G401 (cell line): Measurements from ENCODE around the gene KIAA1217. TPM values are rescaled to one million over a fixed set of nuclear protein-coding genes. Genes with fewer than 3 reads are reported as not detected.

Source experiments
- DNase-seq: peaks from one replicate; pipeline ENCODE4 v3.0.0-alpha.2; 2015; ENCODE audit warnings: low spot score
- in situ Hi-C: cut with HindIII; loops from 2 replicates; pipeline ENCODE4 v1.10.0; 2016; ENCODE audit warnings: low sequenced_read_pairs, mixed read lengths
- total RNA-seq: library from RNA; depleted of rRNA; stranded (reverse); fragments of >200 nt; shearing (Covaris generic); gene quantifications from 2 replicates; pipeline ENCODE4 v1.2.3, GENCODE V29; 2014

KIAA1217 gene
- total RNA-seq, 1 experiment from 2014 or later: 2.1 TPM

DNA sequence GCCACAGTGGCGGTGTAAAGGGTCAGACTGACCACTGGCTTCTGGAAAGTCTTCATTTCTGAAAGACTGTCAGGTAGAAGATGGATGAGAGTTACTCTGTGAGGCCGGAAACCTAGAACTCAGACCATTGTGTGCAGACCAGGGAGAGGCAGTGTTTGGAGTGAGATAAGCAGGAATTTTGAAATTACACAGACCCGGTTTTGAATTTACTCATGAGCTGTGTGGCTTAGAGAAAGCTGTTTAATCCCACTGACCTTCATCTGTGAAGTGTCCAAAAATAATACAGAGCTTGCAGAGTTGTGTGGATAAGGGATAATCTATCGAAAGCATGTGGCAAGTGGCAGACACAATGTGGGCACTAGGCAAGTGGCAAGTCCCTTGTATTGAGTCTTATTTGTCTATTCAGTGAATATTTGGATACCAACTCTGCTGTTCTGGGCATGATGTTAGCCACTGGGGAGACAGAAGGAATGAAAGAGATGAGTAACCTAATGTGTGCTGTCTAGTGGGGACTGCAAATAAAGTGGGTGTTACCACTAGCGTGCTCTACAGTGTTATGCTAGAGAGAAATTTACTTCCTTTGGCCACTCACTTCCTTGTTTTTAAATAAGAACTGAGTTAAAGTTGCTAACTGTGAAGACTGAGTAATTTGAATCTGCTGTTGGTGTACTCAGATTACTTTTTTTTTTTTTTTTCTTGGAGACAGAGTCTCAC lies 69.4 kb downstream of the KIAA1217 start:
- in situ Hi-C loops: no loop called here
- no peak for DNase-seq

DNA sequence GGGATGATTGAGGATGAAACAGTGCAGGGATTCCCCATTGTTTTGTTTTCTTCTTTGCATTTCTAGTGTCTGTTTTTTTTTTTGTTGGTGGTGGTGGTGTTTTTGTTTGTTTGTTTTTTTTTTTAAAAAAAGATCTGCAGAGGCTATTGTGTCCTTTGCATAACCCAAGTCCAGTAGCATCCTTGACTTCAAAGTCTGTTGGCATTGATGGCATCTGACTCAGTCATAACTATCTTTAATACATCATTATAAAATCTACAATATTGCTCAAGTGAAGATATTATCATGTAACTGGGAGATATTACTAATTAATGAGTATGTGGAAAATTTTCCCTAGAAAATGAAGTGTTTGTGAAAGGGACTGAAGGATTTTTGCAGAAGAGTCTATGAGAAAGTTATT lies 70.2 kb downstream of the KIAA1217 start:
- in situ Hi-C loops: no loop called here
- no peak for DNase-seq

DNA sequence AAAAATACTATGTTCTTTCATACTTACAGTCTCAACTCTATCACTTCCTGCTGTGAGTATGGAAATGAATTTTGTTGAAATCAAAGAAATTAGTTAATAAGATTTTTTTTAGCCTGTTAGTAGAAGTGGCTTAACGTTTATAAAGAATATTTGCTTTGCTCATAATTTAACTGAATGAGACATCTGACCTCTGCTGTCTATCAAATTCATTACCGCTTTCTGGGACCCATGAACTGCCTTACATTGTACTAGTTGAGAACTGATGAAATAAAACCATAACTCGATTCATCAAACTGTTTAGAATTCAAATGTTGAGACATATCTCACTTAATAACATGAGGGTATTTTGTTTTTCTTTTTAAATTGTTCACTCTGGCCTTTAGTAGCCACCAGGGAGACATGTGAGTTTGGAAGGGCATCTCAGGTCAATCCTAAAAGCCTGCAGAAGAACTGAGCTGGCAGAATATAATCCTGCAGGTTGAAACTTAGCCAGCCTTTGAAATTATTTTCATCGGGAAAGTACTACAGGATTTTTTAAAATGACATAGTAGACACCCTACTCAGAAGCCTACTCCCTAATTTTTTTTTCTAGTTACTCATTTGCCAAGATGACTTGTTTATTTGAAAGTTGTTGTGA lies 78.7 kb downstream of the KIAA1217 start:
- no peak for DNase-seq
- in situ Hi-C loops: no loop called here

DNA sequence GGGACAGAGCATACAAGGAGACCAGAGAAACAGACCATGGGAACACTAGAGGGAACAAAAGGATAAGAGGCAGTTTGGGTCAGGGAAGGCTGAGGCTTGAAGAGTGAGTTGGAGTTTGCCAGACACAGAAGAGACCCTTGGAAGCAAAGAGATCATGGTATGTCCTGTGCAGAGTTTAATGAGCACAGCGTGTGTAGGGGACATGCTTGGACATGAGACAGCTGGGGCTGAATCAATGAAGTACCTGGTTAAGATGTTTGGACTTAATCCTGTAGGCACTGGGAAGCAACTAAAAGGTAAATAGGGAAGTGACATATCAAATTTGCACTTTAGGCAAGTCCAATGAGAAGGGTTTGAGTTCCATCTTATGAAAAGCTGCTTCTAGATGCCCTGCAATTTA lies 79.6 kb downstream of the KIAA1217 start:
- in situ Hi-C loops: no loop called here
- no peak for DNase-seq

DNA sequence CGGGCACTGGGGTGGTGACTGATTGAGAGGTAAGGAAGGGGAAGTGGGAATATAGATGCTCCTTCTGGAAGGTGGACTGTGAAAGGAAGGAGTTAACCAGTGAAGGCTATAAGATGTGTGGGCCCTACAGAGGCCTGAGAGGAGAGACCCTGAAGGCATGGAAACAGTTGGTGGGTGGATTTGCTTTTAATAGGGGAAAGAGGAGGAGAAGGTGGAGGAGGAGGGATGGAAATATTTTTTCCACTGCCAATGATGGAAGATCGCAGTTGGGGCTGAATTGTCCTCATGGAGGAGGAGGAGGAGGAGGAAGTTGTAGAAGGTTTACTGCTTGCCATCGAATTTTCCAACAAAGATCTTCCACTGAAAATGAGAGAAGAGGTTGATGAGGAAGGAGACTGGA lies 80.3 kb downstream of the KIAA1217 start:
- in situ Hi-C loops: no loop called here

DNA sequence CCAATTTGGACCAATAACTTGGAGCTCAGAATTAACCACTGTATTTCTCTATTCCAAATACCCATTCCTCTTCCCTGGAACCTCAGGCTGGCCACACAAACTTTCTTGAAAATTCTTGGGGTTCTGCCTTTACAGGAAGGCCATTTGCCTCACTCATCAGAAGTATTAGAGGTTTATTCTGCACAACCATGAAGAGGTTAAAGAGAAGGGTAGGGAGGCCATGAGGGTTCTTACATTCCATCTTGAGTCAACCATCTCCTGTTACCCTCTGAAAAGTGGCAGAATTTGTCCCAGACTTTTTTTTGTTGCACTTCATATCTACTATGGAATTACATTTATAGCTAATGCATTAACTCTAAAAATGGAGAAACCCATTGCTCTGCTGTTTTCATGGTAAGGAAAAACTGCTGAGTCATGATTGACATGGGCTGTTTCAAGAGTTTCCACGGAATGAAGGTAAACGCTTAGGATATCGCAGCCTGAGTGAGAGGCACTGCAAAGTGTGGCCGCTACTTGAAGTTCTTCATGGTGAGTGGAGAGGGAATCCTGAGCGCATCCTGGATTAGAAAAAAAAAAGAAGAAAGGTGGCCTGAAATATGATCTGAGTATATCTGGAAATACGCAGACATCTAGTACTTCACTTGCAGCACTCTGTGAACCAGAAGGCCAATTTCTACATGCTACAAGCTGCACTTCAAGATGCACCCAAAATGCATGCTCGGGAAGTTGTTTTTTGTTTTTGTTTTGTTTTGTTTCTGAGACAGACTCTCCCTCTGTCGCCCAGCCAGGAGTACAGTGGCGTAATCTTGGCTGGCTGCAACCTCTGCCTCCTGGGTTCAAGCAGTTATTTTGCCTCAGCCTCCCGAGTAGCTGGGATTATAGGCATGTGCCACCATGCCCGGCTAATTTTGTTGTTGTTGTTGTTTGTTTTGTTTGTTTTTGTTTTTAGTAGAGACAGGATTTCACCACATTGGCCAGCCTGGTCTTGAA lies 83.7 kb downstream of the KIAA1217 start:
- in situ Hi-C loops: no loop called here
- DNase-seq: no peak

More for the DNA sequence above, 80.3 kb downstream of the KIAA1217 start:
- no peak for DNase-seq

DNA sequence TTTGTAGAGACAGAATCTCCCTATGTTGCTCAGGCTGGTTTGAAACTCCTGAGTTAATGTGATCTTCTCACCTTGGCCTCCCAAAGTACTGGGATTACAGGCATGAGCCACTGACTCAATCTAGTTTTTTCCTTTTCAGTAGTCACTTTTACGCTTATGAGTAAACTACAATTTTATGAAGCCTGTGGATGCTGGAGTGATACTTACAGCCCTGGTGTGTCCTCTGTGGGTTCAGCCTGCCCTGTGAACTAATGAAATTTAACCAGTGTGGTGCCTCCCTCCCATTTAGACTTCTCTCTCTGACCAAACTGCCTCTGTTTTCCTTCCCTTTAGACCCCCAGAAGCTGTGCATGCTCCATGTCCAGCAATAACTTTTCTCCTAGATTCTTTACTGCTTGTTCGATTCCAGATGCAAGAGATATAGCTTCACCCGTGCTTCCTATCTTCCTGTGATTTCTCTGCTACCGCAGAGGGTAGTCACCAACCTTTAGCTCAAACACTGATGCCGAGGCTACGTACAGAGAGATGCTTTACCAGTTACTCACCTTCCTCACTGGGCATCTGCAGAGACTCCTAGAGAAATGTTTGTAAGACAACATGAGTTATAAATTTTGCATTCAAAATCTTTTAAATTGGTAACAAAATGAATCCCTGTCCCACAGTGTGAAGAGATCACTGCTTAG lies 90.8 kb downstream of the KIAA1217 start:
- in situ Hi-C loops: no loop called here
- no peak for DNase-seq

DNA sequence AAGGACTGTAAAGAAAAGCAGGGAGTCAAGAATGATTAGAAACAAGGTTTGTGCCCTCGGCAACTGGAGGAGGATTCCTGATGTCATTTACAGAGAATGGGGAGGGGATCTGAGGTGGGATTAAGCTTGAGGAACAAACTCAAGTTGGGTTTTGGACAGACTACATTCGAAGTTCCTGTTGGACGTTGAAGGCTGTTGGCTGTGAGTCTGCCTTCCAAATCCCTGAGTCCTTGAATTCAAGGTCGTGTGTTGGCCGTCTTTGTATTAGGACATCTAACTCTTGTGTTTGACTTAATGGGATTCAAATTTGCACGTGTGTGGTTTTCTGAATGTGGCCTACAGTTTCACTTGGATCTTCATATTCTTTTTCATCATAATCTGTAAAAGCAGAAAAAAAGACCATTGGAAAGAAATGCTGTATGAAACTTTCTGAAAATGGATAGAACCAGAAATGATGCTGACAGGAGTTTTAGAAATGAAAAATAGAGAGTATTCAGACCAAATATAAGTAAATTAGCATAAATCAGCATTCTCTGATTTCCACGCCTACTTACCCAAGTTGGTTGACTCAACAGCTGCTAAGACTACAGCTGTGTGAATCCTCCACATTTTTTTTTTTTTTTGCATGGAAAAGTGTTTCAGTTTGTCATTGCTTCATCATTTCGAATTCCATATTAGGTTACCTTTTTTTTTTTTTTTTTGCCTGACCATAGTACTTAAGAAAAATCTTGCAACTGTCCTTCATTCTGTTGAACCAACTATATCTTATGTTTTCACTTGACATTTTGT lies 94.8 kb downstream of the KIAA1217 start:
- no peak for DNase-seq
- in situ Hi-C loops: no loop called here

DNA sequence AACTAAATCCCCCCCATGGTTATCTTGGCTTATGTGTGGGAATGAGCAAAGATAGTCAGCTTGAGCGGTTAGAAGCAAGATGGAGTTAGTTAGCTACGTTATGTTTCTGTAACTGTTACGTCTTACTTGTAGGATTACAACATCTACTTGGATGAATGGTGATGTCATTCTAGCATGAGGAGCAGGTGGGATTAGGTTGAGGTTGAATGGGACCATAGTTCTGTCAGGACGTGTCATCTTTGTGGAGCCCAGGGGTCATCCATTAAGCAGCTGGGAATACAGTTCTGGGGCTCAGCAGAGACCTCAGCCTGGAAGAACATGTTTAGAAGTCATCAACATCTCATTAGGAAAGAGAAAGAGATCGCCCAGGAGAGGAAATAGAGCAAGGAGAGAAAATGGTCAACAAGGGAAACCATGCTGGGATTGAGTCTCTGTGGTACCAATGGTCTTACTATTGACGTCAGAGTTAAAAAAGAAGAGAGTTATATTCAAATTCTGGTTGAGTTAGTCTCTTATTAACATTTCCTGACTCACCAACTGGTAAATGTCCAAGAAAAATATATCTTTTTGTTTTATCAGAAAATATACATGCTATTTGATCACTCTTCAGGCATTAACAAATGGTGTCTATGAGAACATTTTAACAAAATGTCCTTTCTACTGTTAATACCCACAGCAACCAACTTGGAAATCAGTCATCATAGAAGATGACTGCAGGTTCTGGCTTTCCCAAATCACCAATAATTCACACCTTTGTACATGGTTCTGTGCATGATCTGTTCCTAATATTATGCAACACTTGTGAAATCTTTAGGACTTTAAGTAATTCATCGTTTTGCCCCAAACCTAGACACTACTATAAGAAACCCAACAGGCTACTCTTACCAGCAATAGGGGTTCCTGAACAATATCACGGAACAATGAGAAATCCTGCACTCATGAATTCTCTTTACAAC lies 96.9 kb downstream of the KIAA1217 start:
- DNase-seq: no peak
- in situ Hi-C loops: no loop called here

DNA sequence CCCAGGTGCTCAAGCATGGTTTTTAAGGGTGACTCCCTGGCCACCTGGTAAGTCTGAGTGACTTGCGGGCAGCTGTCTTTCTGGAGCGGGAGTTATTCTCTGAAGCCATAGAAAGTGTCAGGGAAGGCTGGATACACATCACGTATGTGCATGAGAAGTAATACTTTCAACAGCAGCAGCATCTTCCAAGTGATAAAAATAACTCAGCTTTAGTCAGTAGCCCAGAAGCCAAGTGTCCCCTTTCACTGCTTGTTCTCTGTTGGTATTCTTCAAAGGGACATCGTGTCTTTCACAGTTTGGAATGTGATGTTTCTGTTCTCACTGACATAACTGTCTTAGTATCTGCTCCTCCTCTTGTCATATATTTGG lies 97.6 kb downstream of the KIAA1217 start:
- in situ Hi-C loops: no loop called here
- DNase-seq: no peak

DNA sequence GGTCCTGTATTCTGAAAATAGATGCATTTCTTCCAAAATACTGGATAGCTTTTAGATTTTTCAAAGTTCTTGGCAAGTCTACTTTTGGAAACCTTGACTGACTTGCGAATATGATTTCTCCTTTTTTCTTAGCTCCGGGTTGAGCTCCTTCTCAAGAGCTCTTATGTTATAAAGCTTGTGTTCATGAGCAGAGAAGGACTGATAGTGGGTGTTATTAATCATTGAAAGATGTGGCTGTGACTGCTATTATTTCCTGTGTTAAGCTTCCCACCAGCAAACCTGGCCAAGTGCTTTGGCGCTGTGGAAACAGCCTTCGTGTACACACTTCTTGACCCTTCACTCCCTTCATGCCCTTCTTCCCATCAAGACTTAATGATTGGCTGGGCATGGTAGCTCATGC lies 98.2 kb downstream of the KIAA1217 start:
- in situ Hi-C loops: no loop called here
- no peak for DNase-seq

DNA sequence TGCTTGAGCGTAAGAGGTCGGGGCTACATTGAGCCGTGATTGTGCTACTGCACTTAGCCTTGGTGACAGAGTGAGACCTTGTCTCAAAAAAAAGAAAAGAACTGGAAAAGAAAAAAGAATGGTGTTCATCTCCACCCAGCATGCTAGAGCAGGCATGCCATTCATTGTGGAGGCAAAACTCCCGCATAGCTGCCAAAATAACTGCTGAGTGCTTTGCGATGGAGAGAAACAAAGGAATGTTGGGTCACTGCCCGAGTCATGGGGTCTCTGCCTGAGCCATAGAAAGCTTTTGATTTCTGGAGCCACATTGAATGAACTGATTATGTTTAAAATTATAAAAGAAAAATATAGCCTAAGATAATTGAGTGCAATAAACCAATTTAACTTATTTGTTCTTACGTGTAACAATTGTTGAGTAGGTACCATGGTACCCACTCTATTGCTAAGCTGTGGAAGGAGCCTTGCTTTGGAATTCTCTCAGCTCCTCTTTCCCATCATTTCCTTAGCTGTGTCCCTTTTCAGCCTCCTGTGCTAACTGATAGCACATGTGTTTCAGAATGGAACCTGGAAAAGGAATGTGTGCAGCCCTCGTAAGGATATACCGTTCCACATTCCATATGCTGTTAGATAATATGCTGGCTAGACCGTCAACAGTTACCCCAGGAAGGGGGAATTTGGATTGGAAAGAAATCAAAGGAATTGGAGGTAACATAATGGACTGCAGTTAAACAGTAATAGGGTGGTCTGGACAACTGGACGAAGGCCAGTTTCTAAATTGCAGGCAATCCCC lies 99.0 kb downstream of the KIAA1217 start:
- in situ Hi-C loops: no loop called here
- peak; percentile 6 for DNase-seq

DNA sequence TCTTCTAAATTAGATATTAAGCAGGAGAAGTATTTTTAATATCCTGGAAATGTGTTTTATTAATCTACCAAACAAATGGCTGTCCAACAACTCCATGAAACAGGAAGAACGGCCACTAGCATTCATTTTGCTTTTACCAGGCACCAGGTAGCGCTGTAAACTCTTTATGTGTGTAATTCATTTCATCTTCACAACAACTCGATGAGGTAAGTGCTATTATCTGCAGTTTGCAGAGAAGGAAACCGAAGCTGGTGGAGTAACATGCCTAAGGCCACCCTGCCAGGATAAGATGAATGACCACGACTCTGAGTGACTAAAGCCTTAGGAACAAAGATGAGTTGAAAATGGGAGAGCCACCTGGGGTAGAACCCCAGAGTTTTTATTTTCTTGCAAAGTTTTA lies 101.2 kb downstream of the KIAA1217 start:
- DNase-seq: no peak

DNA sequence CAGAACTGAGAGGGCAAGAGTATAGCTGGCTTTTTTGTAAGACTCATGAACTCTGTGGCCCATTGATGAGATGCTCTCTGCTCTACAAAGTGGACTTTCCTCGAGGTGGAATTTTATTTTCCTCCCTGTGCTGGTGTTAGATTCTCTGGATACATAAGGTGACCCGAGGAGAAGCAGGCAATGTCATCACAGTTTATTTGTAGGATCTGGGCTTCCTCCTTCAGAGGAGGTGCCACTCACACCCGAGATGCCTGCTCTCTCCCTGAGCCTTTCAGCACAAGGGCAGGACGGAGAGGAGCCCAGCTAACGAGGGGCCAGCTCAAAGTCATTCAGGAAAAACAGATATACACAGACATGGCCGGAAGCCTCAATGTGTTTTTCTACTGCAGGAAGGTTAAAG lies 103.0 kb downstream of the KIAA1217 start:
- in situ Hi-C loops: no loop called here
- DNase-seq: no peak

More for the DNA sequence above, 101.2 kb downstream of the KIAA1217 start:
- in situ Hi-C loops: no loop called here

DNA sequence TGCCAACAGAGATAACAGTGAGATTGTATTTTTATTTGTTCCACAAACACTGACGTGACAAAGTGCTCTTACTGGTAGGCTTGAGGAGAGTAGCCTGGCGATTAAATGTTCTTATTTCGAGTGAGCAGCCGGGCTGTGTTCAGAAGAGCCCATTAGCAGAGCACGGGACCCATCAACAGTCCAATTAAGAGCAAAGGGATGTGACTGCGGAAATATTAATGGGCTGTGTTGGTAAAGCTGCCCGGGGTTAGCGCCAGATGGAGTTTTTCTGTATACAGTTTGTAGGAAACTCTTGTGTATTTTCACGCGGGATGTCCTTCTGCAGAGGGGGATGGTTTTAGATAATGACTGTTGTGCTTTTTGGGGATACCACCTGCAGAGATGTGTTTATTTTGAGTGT lies 104.3 kb downstream of the KIAA1217 start:
- no peak for DNase-seq
- in situ Hi-C loops: no loop called here

DNA sequence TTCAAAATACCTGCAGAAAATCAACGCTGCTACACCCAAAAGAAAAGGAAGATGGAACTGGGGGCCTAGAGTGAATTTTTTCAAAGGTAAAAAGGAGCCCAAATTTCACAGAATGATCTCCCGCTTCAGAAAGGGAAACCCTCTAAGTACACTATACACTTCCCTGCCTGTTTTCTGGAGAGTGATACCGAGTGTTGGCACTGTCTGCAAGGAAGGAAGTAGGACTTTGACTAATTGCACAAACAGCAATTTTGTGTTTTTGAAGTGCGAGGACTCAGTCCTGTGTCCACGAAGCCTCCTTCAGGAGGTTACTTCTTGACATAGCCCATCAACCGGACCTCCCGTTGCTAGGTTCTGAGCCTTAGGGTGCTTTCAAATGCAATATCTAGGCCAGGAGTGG lies 106.3 kb downstream of the KIAA1217 start:
- in situ Hi-C loops: no loop called here

DNA sequence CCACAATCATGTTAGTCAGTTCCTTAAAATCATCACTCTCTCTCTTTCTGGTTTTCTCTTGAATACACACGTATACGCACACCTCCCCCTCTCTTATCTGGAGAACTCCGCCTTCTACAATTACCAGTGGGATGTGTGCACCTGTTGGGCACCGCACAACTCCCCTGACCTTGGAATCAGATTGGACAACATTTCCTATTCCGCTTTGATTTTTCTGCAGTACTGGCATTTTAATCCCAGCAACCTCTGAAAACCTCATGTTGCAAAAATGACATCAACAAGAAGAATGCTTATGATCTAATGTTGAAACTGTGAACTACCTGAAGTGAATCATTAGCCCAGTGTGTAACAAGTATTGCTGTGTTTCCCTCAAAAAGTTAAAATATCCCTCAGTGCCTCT lies 109.6 kb downstream of the KIAA1217 start:
- DNase-seq: no peak
- in situ Hi-C loops: no loop called here

More for the DNA sequence above, 106.3 kb downstream of the KIAA1217 start:
- no peak for DNase-seq
